ENCODE data around the gene C1QTNF12. TPM values are rescaled to one million over a fixed set of nuclear protein-coding genes. Genes with fewer than 3 reads are reported as not detected.
A peak's percentile ranks its signal among the peaks of the same experiment; 100 is the strongest.

The C1QTNF12 gene
- total and polyA plus RNA-seq, 4 experiments from 2014 or later, result 0.31 to 3.3 (median 2.4) TPM; not detected in 1

DNA sequence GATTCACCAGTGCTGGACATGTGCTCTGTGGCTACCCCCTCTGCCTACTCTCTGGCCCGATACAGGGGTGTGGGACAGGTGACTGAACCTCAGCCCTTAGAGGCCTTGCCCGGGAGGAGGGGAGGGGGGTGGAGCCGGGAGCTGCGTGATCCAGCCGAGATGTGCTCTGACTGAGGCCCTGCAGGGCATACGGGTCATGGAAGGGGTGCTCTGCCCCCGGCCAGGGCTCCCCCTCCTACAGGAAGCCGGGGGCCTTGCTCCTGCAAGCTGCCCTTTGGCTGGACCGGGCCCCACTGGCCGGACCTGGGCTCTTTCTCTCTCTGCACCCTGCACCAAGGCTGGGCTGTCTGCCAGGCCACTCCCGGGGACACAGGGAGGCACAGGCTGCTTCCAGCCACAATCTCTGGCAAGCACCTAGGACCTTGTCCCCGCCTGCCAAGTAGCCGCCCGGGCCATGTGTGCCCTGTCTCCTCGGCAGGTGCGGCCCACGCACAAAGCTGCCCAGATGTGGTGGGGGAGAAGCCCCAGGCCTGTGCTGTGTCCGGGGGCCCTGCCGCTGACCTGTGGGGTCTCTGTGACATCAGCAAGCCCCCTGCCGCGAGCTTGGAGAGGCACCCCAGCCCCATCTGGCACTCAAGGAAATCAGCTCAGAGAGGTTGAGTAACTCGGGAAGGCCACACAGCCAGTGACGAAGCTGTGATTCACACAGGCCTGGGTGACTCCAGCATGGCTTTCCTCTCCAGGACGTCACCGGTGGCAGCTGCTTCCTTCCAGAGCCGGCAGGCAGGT is 35.2 kb upstream of the C1QTNF12 start:
- no peaks in the 10 kb centered on the region for H3K36me3 Mint-ChIP-seq
- DNase-seq, result peak in 1 of 5 donors; percentile 24
- H3K4me3 Mint-ChIP-seq, result no peak overlapping the region
- CTCF ChIA-PET (ENCODE audit: partially characterized antibody), result interaction anchor here (0.7 kb wide), 1 partner anchor 9 kb away, joined by 3 read pairs; no protein-coding TSS in a partner anchor
- peaks cover 0 to 1% of the 10 kb centered on the region in 2 donors for H3K27me3 Mint-ChIP-seq
- Histone ChIP-seq H3K27ac (ENCODE audit: low read depth, low read length) (no peak overlapping the region), H3K4me3 (ENCODE audit: low read length in 2 of 2) (no peak overlapping the region), H3K36me3 (ENCODE audit: insufficient read depth, low read length) (no peaks in the 10 kb centered on the region), H3K9me3 (ENCODE audit: control insufficient read depth in 1 of 2, low read length in 2 of 2) (no peaks in the 10 kb centered on the region), H3K27me3 (ENCODE audit: insufficient read depth, low read length) (no peaks in the 10 kb centered on the region), H3K4me1 (ENCODE audit: insufficient read depth, low read length) (no peaks in the 10 kb centered on the region)
- H3K9me3 Mint-ChIP-seq, result no peaks in the 10 kb centered on the region
- POLR2A ChIA-PET (ENCODE audit: partially characterized antibody), result no interaction called here
- no peak overlapping the region for H3K27ac Mint-ChIP-seq
- intact Hi-C loops (cut with micrococcal nuclease), result no loop called here
- peaks cover 0 to 1% (median 0%) of the 10 kb centered on the region in 4 donors for H3K4me1 Mint-ChIP-seq

DNA sequence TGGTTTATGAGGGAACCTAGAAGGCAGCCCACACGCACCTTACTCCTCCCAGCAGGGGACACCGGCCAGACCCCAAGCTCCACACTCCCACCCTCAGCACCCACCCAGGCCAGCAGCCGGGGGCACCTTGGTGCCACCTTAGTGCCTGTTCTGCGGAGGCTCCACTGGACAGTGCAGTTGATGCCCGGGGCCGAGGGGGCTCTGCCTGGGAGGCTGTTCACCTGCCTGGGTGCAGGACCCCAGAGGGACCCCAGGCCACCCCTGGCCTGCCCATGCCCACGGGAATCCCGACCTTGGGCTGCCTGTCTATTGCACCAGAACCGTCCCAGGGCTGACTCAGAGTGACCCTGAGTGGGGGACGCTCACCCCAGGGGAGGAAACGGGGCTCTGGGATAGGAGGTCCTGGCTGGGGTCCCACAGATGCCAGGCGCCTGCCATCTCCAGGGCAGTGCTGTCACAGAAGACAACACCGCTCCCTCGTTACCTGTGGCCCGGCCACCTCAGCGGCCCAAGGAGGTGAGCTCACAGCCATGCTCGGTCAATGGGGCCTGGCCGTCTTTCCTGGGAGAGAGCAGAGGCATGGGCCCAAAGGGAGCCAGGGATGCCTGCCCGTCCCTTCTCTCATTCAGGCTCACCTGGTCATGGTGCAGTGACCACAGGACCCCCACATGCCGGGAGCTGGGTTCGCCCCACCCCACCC is 34.4 kb upstream of the C1QTNF12 start:
- H3K4me3 Mint-ChIP-seq, result no peak overlapping the region
- no peak overlapping the region for H3K27ac Mint-ChIP-seq
- Histone ChIP-seq H3K27ac (ENCODE audit: low read depth, low read length) (no peak overlapping the region), H3K9me3 (ENCODE audit: control insufficient read depth in 1 of 2, low read length in 2 of 2) (no peaks in the 10 kb centered on the region), H3K4me1 (ENCODE audit: insufficient read depth, low read length) (no peaks in the 10 kb centered on the region), H3K4me3 (ENCODE audit: low read length in 2 of 2) (no peak overlapping the region), H3K27me3 (ENCODE audit: insufficient read depth, low read length) (no peaks in the 10 kb centered on the region), H3K36me3 (ENCODE audit: insufficient read depth, low read length) (no peaks in the 10 kb centered on the region)
- H3K9me3 Mint-ChIP-seq, result no peaks in the 10 kb centered on the region
- intact Hi-C loops (cut with micrococcal nuclease), result no loop called here
- H3K27me3 Mint-ChIP-seq, result peaks cover 0 to 1% of the 10 kb centered on the region in 2 donors
- H3K36me3 Mint-ChIP-seq, result no peaks in the 10 kb centered on the region
- ChIA-PET CTCF (ENCODE audit: partially characterized antibody) (no interaction called here), POLR2A (ENCODE audit: partially characterized antibody) (no interaction called here)
- peaks cover 0 to 1% (median 0%) of the 10 kb centered on the region in 4 donors for H3K4me1 Mint-ChIP-seq
- DNase-seq, result peak in 1 of 5 donors; percentile 36

DNA sequence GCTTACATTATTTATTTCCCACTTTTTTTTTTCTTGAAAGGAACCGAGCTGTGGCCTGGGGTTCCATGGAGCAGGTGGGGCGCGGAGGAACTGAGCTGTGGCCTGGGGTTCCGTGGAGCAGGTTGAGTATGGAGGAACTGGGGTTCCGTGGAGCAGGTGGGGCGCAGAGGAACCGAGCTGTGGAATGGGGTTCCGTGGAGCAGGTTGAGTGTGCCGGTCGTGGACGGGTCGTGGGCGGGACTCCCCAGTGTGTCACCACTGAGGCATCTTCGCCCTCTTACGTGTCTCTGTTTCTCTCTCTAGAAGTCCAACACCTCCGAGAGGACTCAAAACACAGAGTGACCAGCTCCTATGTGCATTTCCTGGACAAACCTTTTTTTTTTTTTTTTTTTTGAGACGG is 32.5 kb upstream of the C1QTNF12 start:
- H3K9me3 Mint-ChIP-seq, result no peaks in the 10 kb centered on the region
- H3K4me1 ChIP-seq (ENCODE audit: insufficient read depth, low read length), result peaks cover 6% of the 10 kb centered on the region
- no peaks in the 10 kb centered on the region for H3K27me3 ChIP-seq (ENCODE audit: insufficient read depth, low read length)
- peaks cover 0 to 3% (median under 1%) of the 10 kb centered on the region in 4 donors for H3K4me1 Mint-ChIP-seq
- H3K36me3 Mint-ChIP-seq, result no peaks in the 10 kb centered on the region
- DNase-seq, result peak in 1 of 5 donors; percentile 11
- no peak overlapping the region for H3K27ac Mint-ChIP-seq
- no peak overlapping the region for H3K4me3 Mint-ChIP-seq
- ChIA-PET POLR2A (ENCODE audit: partially characterized antibody) (no interaction called here), CTCF (ENCODE audit: partially characterized antibody) (interaction anchor here (1.1 kb wide), 1 partner anchor 157 kb away, joined by 4 read pairs; no protein-coding TSS in a partner anchor)
- intact Hi-C loops (cut with micrococcal nuclease), result no loop called here
- H3K4me3 ChIP-seq (ENCODE audit: low read length in 2 of 2), result no peak overlapping the region
- no peaks in the 10 kb centered on the region for H3K9me3 ChIP-seq (ENCODE audit: control insufficient read depth in 1 of 2, low read length in 2 of 2)
- H3K27me3 Mint-ChIP-seq, result peaks cover 0 to 1% of the 10 kb centered on the region in 2 donors
- H3K36me3 ChIP-seq (ENCODE audit: insufficient read depth, low read length), result no peaks in the 10 kb centered on the region
- H3K27ac ChIP-seq (ENCODE audit: low read depth, low read length), result no peak overlapping the region

DNA sequence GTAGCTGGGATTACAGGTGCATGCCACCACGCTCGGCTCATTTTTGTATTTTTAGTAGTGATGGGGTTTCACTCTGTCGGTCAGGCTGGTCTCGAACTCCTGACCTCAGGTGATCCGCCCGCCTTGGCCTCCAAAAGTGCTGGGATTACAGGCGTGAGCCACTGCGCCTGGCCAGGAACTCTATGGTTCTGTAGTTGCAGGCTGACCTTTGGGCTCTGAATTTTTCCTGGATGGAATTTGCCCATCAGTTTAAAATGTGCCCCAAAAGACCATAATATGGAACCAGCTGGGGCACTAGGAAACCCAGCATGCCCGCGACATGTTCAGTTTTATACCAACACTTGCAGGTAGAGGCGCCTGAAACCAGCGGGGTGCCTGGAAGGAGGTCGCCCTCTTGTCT is 32.1 kb upstream of the C1QTNF12 start:
- no peaks in the 10 kb centered on the region for H3K36me3 Mint-ChIP-seq
- H3K27ac Mint-ChIP-seq, result no peak overlapping the region
- peaks cover 0 to 3% (median under 1%) of the 10 kb centered on the region in 4 donors for H3K4me1 Mint-ChIP-seq
- ChIA-PET CTCF (ENCODE audit: partially characterized antibody) (interaction anchor here (0.6 to 2.0 kb wide), 4 partner anchors 24 to 156 kb away, joined by 3 to 8 read pairs (median 4); no protein-coding TSS in a partner anchor), POLR2A (ENCODE audit: partially characterized antibody) (no interaction called here)
- no peaks in the 10 kb centered on the region for H3K27me3 ChIP-seq (ENCODE audit: insufficient read depth, low read length)
- H3K4me3 ChIP-seq (ENCODE audit: low read length in 2 of 2), result no peak overlapping the region
- no peak overlapping the region for H3K4me3 Mint-ChIP-seq
- intact Hi-C loops (cut with micrococcal nuclease), result no loop called here
- peaks cover 6% of the 10 kb centered on the region for H3K4me1 ChIP-seq (ENCODE audit: insufficient read depth, low read length)
- H3K9me3 Mint-ChIP-seq, result no peaks in the 10 kb centered on the region
- H3K27me3 Mint-ChIP-seq, result peaks cover 0 to 1% of the 10 kb centered on the region in 2 donors
- DNase-seq, result no peak
- no peaks in the 10 kb centered on the region for H3K36me3 ChIP-seq (ENCODE audit: insufficient read depth, low read length)
- H3K9me3 ChIP-seq (ENCODE audit: control insufficient read depth in 1 of 2, low read length in 2 of 2), result no peaks in the 10 kb centered on the region
- H3K27ac ChIP-seq (ENCODE audit: low read depth, low read length), result no peak overlapping the region

DNA sequence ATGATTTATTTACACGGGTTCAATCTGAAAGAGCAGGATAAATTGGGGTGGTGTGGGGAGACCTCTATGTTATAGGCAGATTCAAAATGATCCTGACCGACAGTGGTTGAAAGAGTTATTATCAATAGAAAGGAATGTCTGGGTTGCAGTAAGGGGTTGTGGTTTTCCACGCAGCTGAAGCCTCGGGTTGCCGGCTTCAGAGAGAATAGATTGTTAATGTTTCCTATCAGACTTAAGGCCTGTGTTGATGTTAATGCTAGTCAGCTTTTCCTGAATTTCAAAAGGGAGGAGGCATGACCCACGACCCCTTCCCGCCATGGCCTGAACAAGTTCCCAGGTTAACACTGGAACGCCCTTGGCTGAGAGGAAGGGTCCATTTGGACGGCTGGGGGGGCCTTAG is 29.3 kb upstream of the C1QTNF12 start:
- no peak overlapping the region for H3K4me3 ChIP-seq (ENCODE audit: low read length in 2 of 2)
- H3K9me3 ChIP-seq (ENCODE audit: control insufficient read depth in 1 of 2, low read length in 2 of 2), result no peaks in the 10 kb centered on the region
- ChIA-PET CTCF (ENCODE audit: partially characterized antibody) (interaction anchor here (1.2 kb wide), 1 partner anchor 97 kb away, joined by 3 read pairs; no protein-coding TSS in a partner anchor), POLR2A (ENCODE audit: partially characterized antibody) (no interaction called here)
- peaks cover 28% of the 10 kb centered on the region for H3K4me1 ChIP-seq (ENCODE audit: insufficient read depth, low read length)
- no peaks in the 10 kb centered on the region for H3K27me3 ChIP-seq (ENCODE audit: insufficient read depth, low read length)
- intact Hi-C loops (cut with micrococcal nuclease), result no loop called here
- DNase-seq, result peak in 1 of 5 donors; percentile 35
- H3K27ac Mint-ChIP-seq, result peak overlapping the region in 4 of 7 donors; percentile 29 to 48 (median 44)
- peaks cover 10 to 26% (median 19%) of the 10 kb centered on the region in 4 donors for H3K4me1 Mint-ChIP-seq
- H3K36me3 ChIP-seq (ENCODE audit: insufficient read depth, low read length), result no peaks in the 10 kb centered on the region
- H3K36me3 Mint-ChIP-seq, result peaks cover 0 to 10% of the 10 kb centered on the region in 2 donors
- H3K4me3 Mint-ChIP-seq, result peak overlapping the region; percentile 26 to 70 (median 48)
- H3K9me3 Mint-ChIP-seq, result no peaks in the 10 kb centered on the region
- H3K27ac ChIP-seq (ENCODE audit: low read depth, low read length), result no peak overlapping the region
- peaks cover 0 to 1% of the 10 kb centered on the region in 2 donors for H3K27me3 Mint-ChIP-seq

DNA sequence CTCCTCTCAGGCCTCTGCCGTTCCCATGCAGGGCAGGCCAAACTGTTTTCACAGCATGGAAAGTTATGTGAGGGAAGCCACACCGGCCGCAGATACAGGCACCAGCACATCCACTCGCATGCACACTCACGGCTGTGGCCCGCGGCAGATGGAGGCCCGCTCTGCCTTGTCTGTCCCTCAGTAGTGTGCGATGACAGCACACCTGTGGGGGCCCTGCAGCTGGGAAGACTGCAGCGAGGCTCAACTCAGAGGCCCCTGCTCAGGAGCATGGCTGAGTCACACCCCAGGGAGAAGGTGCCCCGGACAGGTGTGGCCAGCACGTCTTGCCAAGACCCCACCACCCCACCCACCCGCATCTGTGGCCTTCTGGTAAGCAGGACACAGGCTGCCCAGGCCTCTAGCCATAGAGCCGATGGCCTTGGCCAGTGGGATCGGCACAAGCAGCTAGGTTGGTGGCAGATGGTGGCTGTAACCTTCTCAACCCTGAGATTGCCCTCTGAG is 28.5 kb upstream of the C1QTNF12 start:
- peak in 1 of 5 donors; percentile 37 for DNase-seq
- no peaks in the 10 kb centered on the region for H3K27me3 ChIP-seq (ENCODE audit: insufficient read depth, low read length)
- H3K36me3 ChIP-seq (ENCODE audit: insufficient read depth, low read length), result no peaks in the 10 kb centered on the region
- H3K4me1 ChIP-seq (ENCODE audit: insufficient read depth, low read length), result peaks cover 36% of the 10 kb centered on the region
- H3K27ac Mint-ChIP-seq, result peak overlapping the region in 4 of 7 donors; percentile 36 to 53 (median 39)
- H3K9me3 Mint-ChIP-seq, result no peaks in the 10 kb centered on the region
- no peak overlapping the region for H3K27ac ChIP-seq (ENCODE audit: low read depth, low read length)
- POLR2A ChIA-PET (ENCODE audit: partially characterized antibody), result no interaction called here
- peaks cover 18 to 34% (median 28%) of the 10 kb centered on the region in 4 donors for H3K4me1 Mint-ChIP-seq
- H3K27me3 Mint-ChIP-seq, result peaks cover 0 to 1% of the 10 kb centered on the region in 2 donors
- H3K4me3 ChIP-seq (ENCODE audit: low read length in 2 of 2), result no peak overlapping the region
- CTCF ChIA-PET (ENCODE audit: partially characterized antibody), result interaction anchor here (1.2 kb wide), 1 partner anchor 98 kb away, joined by 3 read pairs; no protein-coding TSS in a partner anchor
- peak overlapping the region in 7 of 8 donors; percentile 52 to 74 (median 70) for H3K4me3 Mint-ChIP-seq
- no peaks in the 10 kb centered on the region for H3K9me3 ChIP-seq (ENCODE audit: control insufficient read depth in 1 of 2, low read length in 2 of 2)
- H3K36me3 Mint-ChIP-seq, result peaks cover 5 to 18% of the 10 kb centered on the region in 2 donors
- intact Hi-C loops (cut with micrococcal nuclease), result loop anchor here (1.0 kb wide), 1 partner anchor 159 kb away; the partner anchor contains the start of gene C1orf159

All from CD4-positive, alpha-beta memory T cell (primary cell).